SU-DHL-6 (cell line): ENCODE measurements around the gene RBFOX1.

Experiments
- H2AFZ ChIP-seq: fragments of 200-600 bp; sonication (generic); 2 replicates; pipeline ENCODE4 v1.6.1; 2014; ENCODE audit warnings: low read depth, mild to moderate bottlenecking, moderate library complexity, mixed read lengths, antibody characterized with exemption, low read length; ENCODE audit not compliant: severe bottlenecking
- H3F3A ChIP-seq: fragments of 200-600 bp; shearing (Covaris generic); 2 replicates; pipeline ENCODE4 v1.6.0; 2016; ENCODE audit warnings: antibody characterized with exemption, mild to moderate bottlenecking; ENCODE audit not compliant: insufficient read depth
- H3K27ac ChIP-seq: fragments of 200-600 bp; sonication (generic); 2 replicates; pipeline ENCODE4 v1.5.1; 2016; ENCODE audit warnings: low read depth, mild to moderate bottlenecking, low read length, moderate library complexity, mixed read lengths
- H3K27me3 ChIP-seq: fragments of 200-600 bp; sonication (generic), shearing (Covaris generic); 2 replicates; pipeline ENCODE4 v1.6.0; 2014; ENCODE audit warnings: mild to moderate bottlenecking, low read length
- H3K36me3 ChIP-seq: fragments of 200-600 bp; sonication (generic); 2 replicates; pipeline ENCODE4 v1.6.1; 2014; ENCODE audit warnings: mild to moderate bottlenecking, low read length, mixed read lengths
- H3K4me2 ChIP-seq: fragments of 300-600, 200-600 bp; shearing (Covaris generic), sonication (generic); 2 replicates; pipeline ENCODE4 v1.6.0; 2014; ENCODE audit warnings: low read length, low read depth, mild to moderate bottlenecking; ENCODE audit not compliant: poor library complexity, severe bottlenecking
- H3K4me3 ChIP-seq: fragments of 200-600 bp; sonication (generic); 2 replicates; pipeline ENCODE4 v1.5.1; 2014; ENCODE audit warnings: antibody characterized with exemption, low read length, mild to moderate bottlenecking, mixed read lengths; ENCODE audit not compliant: insufficient read depth, poor library complexity, severe bottlenecking
- H3K79me2 ChIP-seq: fragments of 200-600 bp; sonication (generic); 2 replicates; pipeline ENCODE4 v1.6.1; 2014; ENCODE audit warnings: mild to moderate bottlenecking, low read length, moderate library complexity; ENCODE audit not compliant: insufficient read depth
- H3K9ac ChIP-seq: fragments of 200-600 bp; sonication (generic); 2 replicates; pipeline ENCODE4 v1.7.0; 2014; ENCODE audit warnings: mild to moderate bottlenecking, low read length
- H3K9me2 ChIP-seq: fragments of 200-600 bp; sonication (generic); replicated peaks from 2 replicates; pipeline ENCODE4 v1.6.1; 2014; ENCODE audit warnings: low read length; ENCODE audit not compliant: insufficient read depth
- H3K9me3 ChIP-seq: fragments of 200-600 bp; sonication (generic); 2 replicates; pipeline ENCODE4 v1.6.1; 2014; ENCODE audit warnings: low read length, mixed read lengths; ENCODE audit not compliant: insufficient read depth
- H4K20me1 ChIP-seq: fragments of 200-600 bp; sonication (generic); 2 replicates; pipeline ENCODE4 v1.6.1; 2014; ENCODE audit warnings: low read depth, mild to moderate bottlenecking, antibody characterized with exemption, low read length, moderate library complexity, mixed read lengths
- CTCF ChIP-seq: fragments of 200-600 bp; sonication (generic); IDR thresholded peaks from one replicate; pipeline ENCODE4 v1.5.1; 2017; ENCODE audit warnings: antibody characterized with exemption, mild to moderate bottlenecking, low read length, moderate library complexity; ENCODE audit not compliant: insufficient read depth, poor library complexity, severe bottlenecking
- EZH2phosphoT487 ChIP-seq: fragments of 200-600 bp; sonication (generic), shearing (Covaris generic); conservative IDR thresholded peaks from 2 replicates; pipeline ENCODE4 v1.6.1; 2018; ENCODE audit warnings: mild to moderate bottlenecking, antibody characterized with exemption, low read length, moderate library complexity, mixed read lengths

RBFOX1 gene

GRCh38 chr16:7548796-7549318 lies 216.2 kb downstream of the RBFOX1 start:
- H3K4me2 ChIP-seq: no peak overlapping the region
- H3K27ac ChIP-seq: no peak overlapping the region
- H3K9me2 ChIP-seq: no peaks in the 10 kb centered on the region
- no peaks in the 10 kb centered on the region for H3K36me3 ChIP-seq
- no peak overlapping the region for H3K4me3 ChIP-seq
- H3K9me3 ChIP-seq: no peaks in the 10 kb centered on the region
- no peak overlapping the region for H3K9ac ChIP-seq
- H2AFZ ChIP-seq: no peak overlapping the region
- H4K20me1 ChIP-seq: no peaks in the 10 kb centered on the region
- H3K27me3 ChIP-seq: no peaks in the 10 kb centered on the region
- no peak for TF ChIP-seq EZH2phosphoT487
- TF ChIP-seq CTCF: no peak
- H3K79me2 ChIP-seq: no peaks in the 10 kb centered on the region
- no peaks in the 10 kb centered on the region for H3F3A ChIP-seq

DNA sequence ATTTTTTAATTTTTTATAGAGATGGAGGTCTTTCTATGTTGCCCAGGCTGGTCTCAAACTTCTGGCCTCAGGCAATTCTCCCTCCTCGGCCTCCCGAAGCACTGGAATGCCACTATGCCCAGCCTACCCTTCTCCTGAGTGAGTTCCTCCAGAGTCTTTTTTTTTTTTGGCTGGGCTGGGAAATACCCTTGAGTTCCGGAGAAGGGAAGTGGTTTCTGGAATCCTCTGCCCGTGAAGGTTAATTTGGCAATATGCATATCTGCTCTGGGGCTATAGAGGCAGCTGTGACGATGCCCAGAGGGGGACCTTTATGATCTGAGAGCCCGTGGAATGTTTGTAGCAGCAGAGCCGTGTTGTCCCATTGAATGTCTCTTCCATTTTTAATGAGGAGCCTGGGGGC lies 217.5 kb downstream of the RBFOX1 start:
- TF ChIP-seq EZH2phosphoT487 (no peak), CTCF (no peak)
- Histone ChIP-seq H3K9me3 (no peaks in the 10 kb centered on the region), H2AFZ (no peak overlapping the region), H3K4me3 (no peak overlapping the region), H4K20me1 (no peaks in the 10 kb centered on the region), H3K36me3 (no peaks in the 10 kb centered on the region), H3K27me3 (no peaks in the 10 kb centered on the region), H3K4me2 (no peak overlapping the region), H3K27ac (no peak overlapping the region), H3K79me2 (no peaks in the 10 kb centered on the region), H3F3A (no peaks in the 10 kb centered on the region), H3K9me2 (no peaks in the 10 kb centered on the region), H3K9ac (no peak overlapping the region)

DNA sequence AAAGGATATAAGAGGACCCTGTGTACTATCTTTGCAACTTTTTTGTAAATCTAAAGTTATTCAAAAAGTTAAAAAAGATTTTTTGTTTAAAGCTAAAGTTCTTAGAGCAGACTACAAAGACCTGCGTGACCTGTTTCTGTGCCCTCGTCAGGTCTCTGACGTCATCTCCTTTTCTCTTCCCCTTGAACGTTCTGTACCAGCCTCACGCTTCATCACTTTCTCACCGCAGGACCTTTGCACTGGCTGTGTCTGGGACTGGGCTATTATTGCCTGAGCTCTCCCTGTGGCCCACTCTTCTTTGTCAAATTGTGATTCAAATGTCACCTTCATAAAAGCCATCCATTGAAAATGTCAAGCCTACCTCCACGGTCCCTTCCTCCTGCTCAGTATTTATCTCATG lies 222.8 kb downstream of the RBFOX1 start:
- Histone ChIP-seq H3F3A (no peaks in the 10 kb centered on the region), H3K4me2 (no peak overlapping the region), H3K79me2 (no peaks in the 10 kb centered on the region), H3K9me2 (no peaks in the 10 kb centered on the region), H3K27me3 (no peaks in the 10 kb centered on the region), H3K4me3 (no peak overlapping the region), H3K9me3 (no peaks in the 10 kb centered on the region), H4K20me1 (no peaks in the 10 kb centered on the region), H3K9ac (no peak overlapping the region), H3K36me3 (no peaks in the 10 kb centered on the region), H2AFZ (no peak overlapping the region), H3K27ac (no peak overlapping the region)
- TF ChIP-seq EZH2phosphoT487 (no peak), CTCF (no peak)
